Activated CD8-positive, alpha-beta memory T cell treated with anti-CD3 and anti-CD28 coated beads for 36 hours (primary cell): Measurements from ENCODE around the gene DMRTB1. TPM values are rescaled to one million over a fixed set of nuclear protein-coding genes. Genes with fewer than 3 reads are reported as not detected.

ENCODE experiments used
- CTCF ChIA-PET: fragments of 350-600 bp; sonication (Branson Sonifier 250); formaldehyde crosslinking; loops from one replicate; lab custom pipeline; 2021; ENCODE audit warnings: antibody characterized with exemption; lab: Charles Lee
- POLR2A ChIA-PET: fragments of 350-600 bp; sonication (Branson Sonifier 250); formaldehyde crosslinking; loops from one replicate; lab custom pipeline; 2021; ENCODE audit warnings: antibody characterized with exemption; lab: Charles Lee
- total RNA-seq, 2 experiments: library from RNA; stranded (reverse); gene quantifications; one replicate each; pipeline ENCODE4 v1.2.3, GENCODE V29; 2021

The DMRTB1 gene
- total RNA-seq, 2 experiments from 2014 or later: not detected

DNA sequence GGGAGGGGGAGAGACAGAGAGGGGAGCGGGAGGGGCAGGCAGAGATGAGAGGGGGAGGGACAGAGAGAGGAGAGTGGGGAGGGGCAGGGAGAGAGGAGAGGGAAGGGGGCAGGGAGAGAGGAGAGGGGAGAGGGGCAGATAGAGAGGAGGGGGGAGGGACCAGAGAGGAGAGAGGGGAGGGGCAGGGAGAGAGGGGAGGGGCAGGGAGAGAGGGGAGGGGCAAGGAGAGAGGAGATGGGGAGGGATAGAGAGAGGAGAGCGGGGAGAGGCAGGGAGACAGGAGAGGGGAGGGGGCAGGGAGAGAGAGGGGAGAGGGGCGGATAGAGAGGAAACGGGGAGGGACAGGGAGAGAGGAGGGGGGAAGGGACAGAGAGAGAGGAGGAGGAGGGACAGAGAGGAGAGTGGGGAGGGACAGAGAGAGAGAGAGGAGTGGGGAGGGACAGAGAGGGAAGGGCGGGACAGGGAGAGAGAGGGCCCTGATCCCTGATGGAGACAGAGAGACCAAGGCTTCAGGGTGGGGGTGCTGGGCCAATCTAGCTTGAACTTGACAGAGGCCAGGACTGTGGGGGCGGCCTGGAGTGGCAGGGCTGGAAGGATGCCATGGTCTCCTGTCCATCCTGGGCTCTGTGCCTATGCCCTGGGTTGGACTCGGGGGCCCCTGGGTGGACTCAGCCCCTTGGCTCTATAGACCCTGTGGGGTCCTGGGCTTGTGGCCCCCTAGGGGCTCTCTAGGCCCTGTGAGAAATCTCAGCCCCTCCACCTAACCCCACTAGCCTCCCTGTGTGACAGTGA is 43.6 kb downstream of the DMRTB1 start:
- ChIA-PET POLR2A (no interaction called here), CTCF (no interaction called here)

DNA sequence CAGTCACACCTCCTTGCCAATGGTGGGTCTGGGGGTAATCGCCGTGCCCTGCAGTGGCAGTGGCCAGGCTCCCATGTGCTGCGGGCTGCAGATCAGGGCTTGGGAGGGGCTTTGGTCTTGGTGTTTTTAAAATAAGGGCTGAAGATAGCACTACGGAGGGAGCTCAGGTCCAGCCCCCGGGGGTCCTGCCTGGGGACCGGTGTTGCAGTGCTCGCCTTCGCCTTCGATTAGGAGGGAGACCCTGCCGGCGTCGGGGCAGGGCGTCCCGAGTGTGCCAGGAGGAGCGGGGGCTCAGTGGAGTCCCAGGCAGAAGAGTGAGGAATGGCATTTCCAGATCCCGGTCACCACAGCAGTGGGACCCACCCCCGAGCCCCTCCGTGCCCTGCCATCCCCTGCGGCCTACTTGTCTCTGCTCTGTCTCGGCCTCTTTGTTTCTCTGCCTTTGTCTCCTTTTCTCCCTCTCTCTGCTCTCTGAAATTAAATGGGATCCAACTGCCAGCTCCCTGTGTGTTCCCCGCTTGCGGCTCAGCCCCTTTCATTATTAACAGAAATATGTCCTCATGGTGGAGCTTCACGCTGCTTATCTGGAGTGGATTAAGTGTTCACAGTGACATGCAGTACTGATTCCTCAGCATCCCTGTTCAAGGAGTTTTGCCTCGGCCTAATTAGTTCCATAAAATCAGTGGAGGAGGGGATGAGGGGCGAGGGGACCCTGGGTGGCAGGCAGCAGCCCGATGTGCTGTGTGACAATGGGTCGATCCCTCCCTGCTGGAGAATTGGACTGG is 44.4 kb downstream of the DMRTB1 start:
- ChIA-PET CTCF (no interaction called here), POLR2A (no interaction called here)

DNA sequence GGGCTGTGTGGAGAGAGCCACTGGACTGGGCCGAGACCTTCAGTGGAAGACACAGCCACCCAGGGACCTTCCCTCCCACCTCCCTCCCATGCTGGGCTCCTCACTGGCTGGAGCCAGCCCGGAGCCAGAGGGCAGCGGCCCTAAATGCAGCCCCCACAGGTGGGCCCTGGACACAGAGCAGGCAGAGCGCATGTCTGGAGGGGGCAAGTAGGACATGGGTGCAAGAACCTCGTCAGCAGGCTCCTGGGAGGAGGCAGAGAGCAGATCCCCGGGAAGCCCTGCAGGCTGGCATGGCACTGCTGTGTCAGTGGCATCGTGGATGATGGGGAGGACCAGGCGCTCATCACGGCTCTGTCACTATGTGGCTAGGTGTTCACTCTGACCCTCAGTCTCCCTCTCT is 45.7 kb downstream of the DMRTB1 start:
- POLR2A ChIA-PET: no interaction called here

DNA sequence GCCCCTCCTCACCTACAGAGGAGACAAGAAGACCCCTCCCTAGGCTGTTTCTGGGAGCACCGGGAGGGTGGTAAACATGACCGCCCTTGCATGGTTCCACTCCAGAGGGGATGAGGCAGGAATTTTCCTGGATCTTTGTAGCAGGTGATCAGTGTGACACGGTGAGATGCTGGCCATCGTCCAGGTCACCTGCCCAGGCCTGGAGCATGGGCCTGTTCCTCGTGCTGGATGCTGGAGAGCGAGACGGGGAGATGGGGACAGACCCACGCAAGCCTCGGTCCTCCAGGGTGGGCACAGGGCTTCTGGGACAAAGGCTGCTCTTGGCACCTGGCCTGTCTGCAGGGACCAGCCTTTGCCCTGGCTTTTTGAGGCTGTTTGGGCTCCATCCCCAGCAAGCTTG is 46.2 kb downstream of the DMRTB1 start:
- CTCF ChIA-PET: no interaction called here

More for the DNA sequence above, 45.7 kb downstream of the DMRTB1 start:
- CTCF ChIA-PET: no interaction called here

DNA sequence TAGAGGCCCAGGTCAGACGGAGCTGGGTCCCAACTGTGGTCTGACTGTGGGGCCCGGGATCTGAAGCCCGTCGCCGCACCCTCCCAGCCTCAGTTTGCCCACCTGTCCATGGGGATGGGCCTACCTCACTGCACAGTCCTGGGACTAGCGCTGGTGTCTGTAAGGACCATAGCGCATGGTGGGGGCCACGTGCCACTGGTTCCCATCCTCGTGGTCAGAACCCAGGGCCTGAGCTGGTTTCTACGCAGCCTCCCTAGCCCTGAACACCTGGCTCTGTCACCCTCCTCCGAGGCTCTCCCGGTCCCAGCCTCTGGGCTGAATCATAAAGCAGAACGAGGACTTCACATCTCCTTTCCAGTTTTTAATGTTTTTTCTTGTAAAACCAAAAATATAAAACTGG is 46.7 kb downstream of the DMRTB1 start:
- POLR2A ChIA-PET: no interaction called here
- CTCF ChIA-PET: no interaction called here

More for the DNA sequence above, 46.2 kb downstream of the DMRTB1 start:
- POLR2A ChIA-PET: no interaction called here

DNA sequence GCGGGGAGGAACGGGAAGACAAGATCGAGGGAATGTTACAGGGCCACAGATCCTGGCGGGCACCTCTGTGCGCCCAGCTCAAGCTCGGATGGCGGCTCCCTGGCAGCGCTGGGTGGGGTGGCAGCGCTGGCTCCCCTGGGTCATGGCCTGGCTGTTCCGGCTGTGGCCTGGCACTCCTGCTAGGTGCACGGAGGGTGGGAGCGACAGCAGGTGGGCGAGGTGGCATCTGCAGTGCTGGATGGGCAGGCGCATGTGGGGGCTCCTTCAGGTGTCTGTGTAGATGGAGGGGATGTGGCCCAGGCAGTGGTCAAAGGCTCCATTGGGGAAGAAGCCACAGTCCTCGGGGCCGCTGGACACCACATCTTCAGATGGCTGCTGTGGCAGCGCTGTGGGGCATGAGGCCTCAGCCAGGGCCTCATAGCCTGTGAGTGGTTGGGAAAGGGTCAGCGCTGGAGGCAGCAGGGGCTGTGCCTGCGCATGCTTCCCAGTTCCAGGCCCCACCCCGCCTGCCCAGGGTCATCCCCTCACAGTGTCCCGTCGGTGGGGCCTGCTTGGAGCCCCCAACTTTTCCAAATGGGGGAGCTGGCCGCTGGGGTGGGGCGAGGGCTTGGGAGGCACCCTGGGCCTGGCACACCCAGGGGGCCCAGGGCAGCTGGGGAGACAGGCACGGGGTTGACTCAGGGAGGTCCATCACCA is 47.3 kb downstream of the DMRTB1 start:
- POLR2A ChIA-PET: no interaction called here
- CTCF ChIA-PET: no interaction called here

DNA sequence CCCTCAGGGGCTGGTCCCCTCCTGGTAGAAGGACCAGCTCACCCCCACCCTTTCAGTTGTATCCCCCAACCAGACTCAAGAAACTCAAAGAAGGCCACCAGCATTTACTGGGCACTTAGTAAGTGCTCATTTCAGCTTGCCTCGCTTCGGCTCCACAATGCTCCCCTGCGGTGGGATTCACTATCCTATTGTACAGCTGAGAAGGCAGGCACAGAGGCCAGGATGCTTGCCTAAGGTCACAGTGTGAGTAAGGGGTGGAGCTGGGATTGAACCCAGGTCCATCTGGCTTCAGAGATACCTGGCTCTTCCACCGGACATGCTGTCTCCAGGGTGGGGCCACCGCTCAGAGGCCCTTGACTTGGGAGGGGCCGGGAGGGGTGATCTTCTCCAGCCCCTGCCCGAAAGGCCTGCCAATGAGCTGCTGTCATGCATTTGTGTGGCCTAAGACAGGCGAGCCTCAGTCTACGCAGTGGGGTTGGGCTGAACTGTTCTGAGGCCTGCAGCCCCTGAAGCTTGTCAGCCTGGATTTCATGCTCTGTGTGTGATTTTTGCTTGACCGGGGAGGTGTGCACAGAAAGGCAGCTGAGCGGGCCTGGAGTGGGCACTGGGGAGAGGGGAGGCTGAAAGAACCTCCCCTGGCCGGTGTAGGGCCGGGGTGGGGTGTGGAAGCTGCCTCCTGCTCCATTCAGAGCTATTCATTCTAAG is 48.1 kb downstream of the DMRTB1 start:
- ChIA-PET POLR2A (no interaction called here), CTCF (no interaction called here)

DNA sequence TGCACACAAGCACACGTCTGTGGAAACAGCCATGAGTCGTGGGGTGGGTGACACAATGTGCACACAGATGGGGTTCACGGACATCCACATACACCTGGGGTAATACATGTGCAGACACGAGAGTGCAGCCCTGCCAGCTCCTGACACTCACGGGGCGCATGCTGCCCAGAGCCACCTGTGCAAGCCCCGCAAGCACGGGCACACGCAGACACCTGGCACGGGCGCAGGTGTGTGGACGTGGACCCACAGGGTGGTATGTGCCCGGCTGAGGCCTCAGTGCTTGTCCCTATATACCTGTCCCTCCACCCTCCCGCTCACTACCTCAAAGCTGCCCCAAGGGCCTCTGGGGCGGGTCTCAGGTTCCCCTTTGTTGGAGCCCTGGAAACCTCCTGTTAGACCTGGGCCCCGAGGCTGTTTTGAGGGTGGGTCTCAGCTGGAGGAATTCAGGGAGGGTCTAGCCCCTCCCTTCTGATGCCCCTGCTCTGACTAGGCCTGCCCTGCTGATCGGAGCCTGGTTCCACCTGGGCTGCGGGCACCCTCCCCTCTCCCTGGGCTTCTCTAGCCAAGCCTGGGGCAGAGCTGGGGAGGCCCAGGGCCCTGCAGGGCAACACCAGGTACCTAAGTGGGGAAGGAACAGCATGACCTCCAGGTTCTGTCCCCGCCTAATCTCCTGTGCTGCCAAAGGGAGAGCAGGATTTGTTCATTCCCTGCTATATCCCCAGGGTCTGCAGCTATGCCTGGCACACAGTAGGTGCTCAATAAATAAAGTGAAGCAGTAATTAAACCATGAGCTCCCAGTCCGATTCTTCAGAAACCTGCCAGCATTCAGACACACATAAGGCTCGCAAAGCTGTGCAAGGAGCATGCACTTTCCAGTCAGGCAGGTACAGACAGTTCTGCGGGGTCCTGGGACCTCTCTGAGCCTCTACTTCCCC is 49.1 kb downstream of the DMRTB1 start:
- POLR2A ChIA-PET: no interaction called here
- CTCF ChIA-PET: no interaction called here

DNA sequence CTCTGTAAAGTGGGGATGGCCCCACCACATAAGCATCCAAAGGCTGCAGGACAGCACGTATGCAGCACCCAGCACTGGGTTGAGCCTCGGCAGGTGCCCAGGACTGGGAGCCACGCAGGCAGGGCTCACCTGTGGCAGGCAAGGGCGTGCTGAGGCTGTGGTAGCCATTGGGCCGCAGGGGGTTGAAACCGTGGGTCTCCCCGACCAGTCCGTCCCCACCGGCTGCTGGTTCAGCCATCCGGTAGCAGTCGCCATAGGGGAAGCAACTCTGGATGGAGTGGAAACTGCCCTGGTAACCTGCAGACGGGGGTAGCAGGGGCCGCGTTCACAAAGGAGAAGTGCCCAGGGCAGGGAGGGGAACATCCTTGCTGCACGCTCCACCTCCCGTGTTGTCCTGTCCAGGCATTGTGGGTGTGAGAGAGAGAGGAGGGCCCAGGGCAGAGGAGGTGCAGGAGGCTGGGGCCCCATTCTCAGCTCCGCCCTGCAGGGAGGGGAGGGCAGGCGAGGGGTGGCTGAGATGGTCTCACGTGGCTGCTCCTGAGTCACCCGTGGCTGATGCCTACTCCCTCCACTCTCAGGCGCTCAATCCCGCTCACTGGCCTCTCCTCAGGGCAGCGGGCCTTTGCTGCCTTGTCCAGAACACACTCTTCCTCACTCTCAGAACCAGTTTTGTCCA is 49.9 kb downstream of the DMRTB1 start:
- ChIA-PET POLR2A (no interaction called here), CTCF (no interaction called here)

DNA sequence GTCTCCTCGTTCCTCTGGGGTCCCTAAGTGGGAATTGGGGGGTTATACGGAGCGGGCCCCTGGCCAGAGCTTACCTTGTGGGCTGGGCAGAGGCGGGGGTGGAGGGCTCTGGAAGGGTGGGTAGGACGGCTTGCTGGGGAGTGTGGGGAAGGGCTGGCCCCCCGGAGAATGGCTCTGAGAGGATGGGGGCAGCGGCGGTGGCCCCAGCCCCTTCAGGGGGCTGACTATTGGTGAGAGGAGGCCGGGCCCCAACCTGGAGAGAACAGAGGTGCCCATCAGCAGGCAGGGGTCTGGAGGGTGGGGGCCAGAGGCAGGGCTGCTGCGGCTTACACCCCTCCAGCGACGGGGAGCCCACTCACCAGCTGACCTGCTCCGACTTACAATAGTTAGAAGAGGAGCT is 50.6 kb downstream of the DMRTB1 start:
- CTCF ChIA-PET: no interaction called here
- POLR2A ChIA-PET: no interaction called here

DNA sequence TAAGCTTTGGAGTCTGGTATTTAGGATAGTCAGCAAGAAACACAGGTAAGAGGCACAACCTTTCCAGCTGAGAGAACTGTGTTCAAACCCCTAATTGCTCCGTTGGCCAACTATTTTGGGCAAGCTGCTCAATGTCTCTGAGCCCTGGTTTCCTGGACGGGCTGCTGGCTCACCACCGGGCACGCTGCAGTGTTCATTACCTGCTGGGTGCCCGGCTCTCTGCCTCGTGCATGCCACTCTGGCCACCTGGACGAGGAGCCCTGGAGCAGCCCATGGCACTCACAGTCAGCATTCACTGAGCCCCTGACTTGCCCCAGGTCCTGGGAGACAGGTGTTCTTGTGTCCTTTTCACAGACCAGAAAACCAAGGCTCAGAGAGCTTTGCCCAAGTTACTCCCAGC is 51.0 kb downstream of the DMRTB1 start:
- POLR2A ChIA-PET: no interaction called here
- CTCF ChIA-PET: no interaction called here

DNA sequence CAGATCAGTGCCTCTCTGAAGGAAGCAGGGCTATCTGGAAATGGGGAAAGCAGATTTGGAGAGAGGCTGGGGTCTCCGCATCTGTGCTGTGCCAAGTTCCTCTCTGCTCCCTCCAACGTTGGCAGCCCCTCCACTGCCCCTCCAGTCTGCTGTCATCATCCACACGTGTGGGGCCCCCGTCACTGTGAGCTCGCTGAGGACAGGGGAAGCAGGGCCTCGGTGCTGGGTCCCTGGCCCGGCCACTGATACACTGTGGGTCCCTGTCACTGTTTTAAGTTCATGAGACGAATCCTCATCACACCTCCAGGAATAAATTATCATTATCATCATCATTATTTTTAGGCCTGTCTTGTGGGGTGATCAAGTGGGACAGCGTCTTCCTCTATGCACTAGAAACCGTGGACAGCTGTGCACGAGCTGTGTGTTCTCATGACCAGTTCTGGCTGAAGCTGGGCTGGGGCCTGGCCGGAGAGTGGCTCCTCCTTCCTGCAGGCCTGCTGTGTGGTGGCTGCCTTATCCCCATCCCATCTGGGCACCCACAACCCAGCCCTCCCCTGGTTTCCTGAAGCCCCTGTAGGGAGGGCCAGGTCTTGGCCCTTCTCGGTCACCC is 52.2 kb downstream of the DMRTB1 start:
- CTCF ChIA-PET: interaction anchor here (1.4 kb wide), 1 partner anchor 26 kb away, joined by 4 read pairs; no protein-coding TSS in a partner anchor
- POLR2A ChIA-PET: no interaction called here

DNA sequence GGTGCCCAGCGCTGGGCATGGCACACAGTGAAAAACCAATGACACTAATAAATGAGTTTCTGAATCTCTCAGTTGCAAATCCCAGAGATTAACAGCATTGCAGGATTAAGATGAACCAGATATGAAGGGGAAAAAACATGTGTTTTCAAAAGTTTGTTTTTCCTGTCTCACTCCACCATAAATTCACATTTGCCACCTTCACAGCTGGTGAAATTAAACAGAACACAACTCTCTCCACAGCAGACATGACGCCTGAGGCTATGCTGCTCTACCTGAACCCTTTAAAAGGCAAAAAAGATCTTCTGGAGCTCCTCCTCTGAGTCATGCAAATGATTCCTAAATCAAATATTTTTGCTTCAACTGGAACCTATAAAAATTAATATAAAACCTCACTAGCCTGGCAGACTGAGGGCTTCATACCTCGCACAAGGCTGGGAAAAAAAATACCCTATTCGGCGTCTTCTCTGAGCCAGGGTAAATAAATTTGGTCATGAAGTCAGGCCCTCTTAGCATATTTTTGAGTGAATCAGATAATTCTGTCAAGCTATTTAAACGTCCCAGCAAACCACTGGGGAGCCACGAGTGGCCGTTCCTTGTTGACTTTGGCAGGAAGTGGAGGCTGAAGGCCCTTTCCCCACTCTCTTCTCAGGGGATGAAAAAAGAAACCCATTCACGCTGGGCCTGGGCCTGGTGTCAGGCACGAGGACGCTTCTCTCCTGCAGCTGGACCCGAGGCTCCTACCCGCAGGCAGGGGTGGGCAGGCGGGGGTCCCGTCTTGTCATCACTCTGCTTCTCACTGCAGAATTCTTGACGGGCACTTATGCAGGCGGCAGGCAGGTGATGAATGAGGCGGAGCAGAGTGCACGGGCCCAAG is 53.0 kb downstream of the DMRTB1 start:
- POLR2A ChIA-PET: no interaction called here
- CTCF ChIA-PET: interaction anchor here (0.5 to 1.4 kb wide), 3 partner anchors 26 to 108 kb away, joined by 3 to 4 read pairs (median 3); no protein-coding TSS in a partner anchor

DNA sequence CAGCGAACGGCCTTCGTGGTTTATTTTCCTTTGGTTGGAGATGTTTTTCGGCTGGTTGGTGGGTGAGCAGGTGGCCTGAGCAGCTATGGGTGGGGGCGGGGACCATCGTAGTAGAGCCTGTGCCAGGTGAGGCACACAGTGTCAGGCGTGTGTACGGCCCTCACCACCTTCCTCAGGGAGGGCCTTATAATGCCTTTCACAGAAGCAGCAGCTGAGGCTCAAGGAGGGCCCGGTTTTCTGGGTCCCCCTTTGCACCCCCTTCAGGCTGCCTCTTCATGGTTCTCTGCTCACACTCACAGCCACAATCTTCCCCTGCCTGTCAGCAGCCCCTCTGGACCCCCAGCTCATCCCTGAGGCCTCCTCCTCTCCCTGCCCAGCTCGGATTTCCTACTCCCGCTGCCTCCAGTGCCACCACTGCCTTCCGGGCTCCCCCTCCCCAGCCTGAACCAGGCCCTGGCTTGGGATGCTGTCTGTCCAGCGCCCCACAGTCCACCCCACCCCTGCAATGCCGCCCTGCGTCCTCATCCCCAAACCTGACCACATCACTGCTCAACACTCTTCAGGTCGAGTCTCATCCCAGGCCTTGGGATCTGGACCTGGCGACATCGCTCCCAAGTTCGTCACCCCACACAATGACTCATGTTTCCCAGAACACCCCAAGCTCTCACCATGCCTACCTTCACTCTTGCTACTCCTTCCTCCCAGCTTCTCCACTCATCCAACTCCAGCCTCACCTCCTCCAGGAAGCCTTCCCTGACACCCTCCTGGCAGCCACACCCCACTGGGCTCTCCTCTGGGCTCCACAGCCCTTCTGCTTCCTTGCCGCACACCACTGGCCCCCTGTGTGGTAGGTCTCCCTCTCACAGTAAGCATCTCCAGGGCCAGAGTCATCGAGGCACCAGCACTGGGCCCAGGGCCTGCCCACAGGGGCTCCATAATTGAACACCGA is 53.9 kb downstream of the DMRTB1 start:
- ChIA-PET CTCF (interaction anchor here (0.5 to 0.6 kb wide), 2 partner anchors 91 to 107 kb away, joined by 3 read pairs; no protein-coding TSS in a partner anchor), POLR2A (no interaction called here)

DNA sequence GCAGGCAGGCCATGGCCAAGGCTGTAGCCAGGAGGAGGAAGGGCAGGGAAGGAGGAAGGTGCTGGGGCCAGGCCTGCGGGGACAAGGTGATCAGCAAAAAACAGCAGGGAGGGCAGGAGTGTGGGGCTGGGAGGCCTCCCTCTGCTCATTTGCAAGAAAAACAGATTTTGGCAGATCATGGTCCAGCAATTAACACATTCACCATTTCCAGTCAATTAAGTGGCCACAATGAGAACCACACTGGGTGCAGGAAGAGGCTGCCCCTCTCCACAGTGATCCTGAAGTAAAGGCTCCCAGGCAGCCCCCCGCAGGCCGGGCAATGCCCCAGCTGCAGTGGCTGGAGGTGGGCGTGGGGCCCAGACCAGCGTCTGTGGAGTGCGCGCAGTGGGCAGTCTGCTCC is 54.6 kb downstream of the DMRTB1 start:
- POLR2A ChIA-PET: no interaction called here
- CTCF ChIA-PET: no interaction called here

DNA sequence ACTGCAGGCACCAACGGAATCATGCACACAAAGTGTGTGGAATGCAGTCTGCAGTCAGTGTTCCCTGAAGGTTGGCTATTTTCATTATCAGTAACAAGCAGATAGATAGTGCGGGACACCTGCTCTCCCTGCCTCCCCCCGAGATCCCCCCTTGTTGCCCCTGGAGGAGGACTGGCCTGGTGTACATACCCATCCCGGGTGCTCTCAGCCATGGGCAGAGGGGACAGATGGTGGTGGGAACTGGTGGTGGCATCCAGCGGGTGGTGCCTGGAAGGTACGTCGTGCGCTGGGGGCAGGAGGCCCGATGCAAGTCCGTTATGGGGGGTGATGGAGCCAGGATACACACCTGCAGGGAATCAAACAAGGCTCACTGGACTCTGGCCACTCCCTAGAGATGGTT is 55.2 kb downstream of the DMRTB1 start:
- POLR2A ChIA-PET: no interaction called here
- CTCF ChIA-PET: no interaction called here
